Fibroblast of lung (primary cell): ENCODE measurements around the gene TSPAN18. TPM values are rescaled to one million over a fixed set of nuclear protein-coding genes. Genes with fewer than 3 reads are reported as not detected.

ENCODE experiments used
- DNase-seq, 2 donors: peaks; one replicate each; pipeline versions ENCODE4 v3.0.0 to v3.0.0-alpha.2; 2010; ENCODE audit warnings: low read depth in 2 of 2
- H2AFZ ChIP-seq: 2 replicates; pipeline ENCODE4 v1.5.1; 2012; ENCODE audit warnings: low read length, control low read depth, inconsistent platforms
- H3K27ac ChIP-seq: 2 replicates; pipeline ENCODE4 v1.5.1; 2011; ENCODE audit warnings: low read length, control low read depth; ENCODE audit not compliant: insufficient read depth
- H3K27me3 ChIP-seq: 2 replicates; pipeline ENCODE4 v1.5.1; 2011; ENCODE audit warnings: mild to moderate bottlenecking, low read length; ENCODE audit not compliant: control insufficient read depth, insufficient read depth
- H3K36me3 ChIP-seq: 2 replicates; pipeline ENCODE4 v1.5.1; 2011; ENCODE audit warnings: low read length; ENCODE audit not compliant: control insufficient read depth, insufficient read depth
- H3K4me1 ChIP-seq: 2 replicates; pipeline ENCODE4 v1.5.1; 2011; ENCODE audit warnings: low read length; ENCODE audit not compliant: control insufficient read depth, insufficient read depth; ENCODE audit errors: extremely low read depth
- H3K4me2 ChIP-seq: 2 replicates; pipeline ENCODE4 v1.5.1; 2011; ENCODE audit warnings: low read length, control low read depth; ENCODE audit not compliant: insufficient read depth; ENCODE audit errors: extremely low read depth
- H3K4me3 ChIP-seq, 4 experiments: fragments of 200-600 bp in 1 of 4; sonication (generic) in 1 of 4; replicated peaks in 1 of 4; 2 replicates each; pipeline ENCODE4 v1.5.1; 2011 to 2016; ENCODE audit warnings: low read length in 4 of 4, low read depth in 3 of 4, mild to moderate bottlenecking in 3 of 4, control low read depth in 2 of 4, inconsistent platforms in 1 of 4, mixed read lengths in 1 of 4; ENCODE audit not compliant: insufficient read depth in 1 of 4; ENCODE audit errors: control extremely low read depth in 1 of 4
- H3K79me2 ChIP-seq: 2 replicates; pipeline ENCODE4 v1.5.1; 2012; ENCODE audit warnings: mild to moderate bottlenecking, low read length, inconsistent platforms; ENCODE audit not compliant: control insufficient read depth, insufficient read depth
- H3K9ac ChIP-seq: 2 replicates; pipeline ENCODE4 v1.5.1; 2011; ENCODE audit warnings: mild to moderate bottlenecking, low read length, control low read depth; ENCODE audit not compliant: insufficient read depth
- H3K9me3 ChIP-seq: 2 replicates; pipeline ENCODE4 v1.5.1; 2012; ENCODE audit warnings: low read depth, low read length; ENCODE audit not compliant: control insufficient read depth, insufficient read depth
- H4K20me1 ChIP-seq: 2 replicates; pipeline ENCODE4 v1.5.1; 2011; ENCODE audit warnings: low read length; ENCODE audit not compliant: control insufficient read depth, insufficient read depth; ENCODE audit errors: extremely low read depth
- EZH2 ChIP-seq: IDR thresholded peaks from 2 replicates; pipeline ENCODE4 v1.5.1; 2012; ENCODE audit warnings: low read length, control low read depth, mild to moderate bottlenecking; ENCODE audit errors: missing control alignments
- polyA plus RNA-seq, 2 donors: library from polyadenylated mRNA; depleted of rRNA in 1 of 2; stranded (reverse) in 1 of 2; unstranded in 1 of 2; fragments of >200 nt; gene quantifications; 2 replicates each; pipeline ENCODE4 v1.2.1, GENCODE V29; 2011 to 2012; ENCODE audit warnings: missing spikeins in 1 of 2
- total RNA-seq: library from RNA; depleted of rRNA; stranded (reverse); fragments of >200 nt; gene quantifications from 2 replicates; pipeline ENCODE4 v1.2.1, GENCODE V29; 2014
- TF ChIP-seq, protein P1 (sequence below), 2 donors: IDR thresholded peaks in 1 of 2; conservative IDR thresholded peaks in 1 of 2; 1 replicate in 1 of 2; 2 replicates in 1 of 2; pipeline ENCODE4 v1.5.1; 2011 to 2012; ENCODE audit warnings: low read length in 2 of 2, control low read depth in 1 of 2, inconsistent platforms in 1 of 2, low read depth in 1 of 2, mild to moderate bottlenecking in 1 of 2

Gene TSPAN18
- total and polyA plus RNA-seq, 2 donors (not counting 1 experiment from before 2014, with no cell fraction given) = 0.15 TPM; not detected in 1

DNA sequence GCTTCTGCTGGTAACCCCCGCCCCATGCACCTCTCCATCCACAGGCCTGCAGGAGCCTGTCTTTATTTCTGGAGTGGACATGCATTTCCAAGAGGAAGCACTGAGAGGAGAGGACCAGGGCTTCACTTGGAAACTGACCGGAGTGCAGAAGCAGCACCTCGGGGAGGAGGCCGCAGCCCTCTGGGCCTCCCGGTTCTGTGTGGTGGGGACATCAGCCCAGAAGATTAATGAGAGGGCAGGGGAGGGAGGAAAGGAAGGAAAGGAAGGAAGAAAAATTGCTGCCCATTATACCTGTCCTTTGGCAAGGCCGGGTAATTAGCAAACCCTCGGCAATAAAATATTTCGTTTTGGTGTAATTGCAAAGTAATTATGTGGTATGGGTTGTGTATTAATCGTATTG lies 126.9 kb downstream of the TSPAN18 start:
- Histone ChIP-seq H3K9me3 (no peaks in the 10 kb centered on the region), H3K27me3 (no peaks in the 10 kb centered on the region), H3K4me2 (no peak overlapping the region), H3K36me3 (no peaks in the 10 kb centered on the region), H4K20me1 (no peaks in the 10 kb centered on the region), H3K4me1 (peaks cover 7% of the 10 kb centered on the region), H3K4me3 (no peak overlapping the region), H3K27ac (no peak overlapping the region), H3K79me2 (no peaks in the 10 kb centered on the region), H3K9ac (no peak overlapping the region), H2AFZ (no peak overlapping the region)
- no peak for DNase-seq
- no peak for TF ChIP-seq EZH2
- TF ChIP-seq, protein P1, sequence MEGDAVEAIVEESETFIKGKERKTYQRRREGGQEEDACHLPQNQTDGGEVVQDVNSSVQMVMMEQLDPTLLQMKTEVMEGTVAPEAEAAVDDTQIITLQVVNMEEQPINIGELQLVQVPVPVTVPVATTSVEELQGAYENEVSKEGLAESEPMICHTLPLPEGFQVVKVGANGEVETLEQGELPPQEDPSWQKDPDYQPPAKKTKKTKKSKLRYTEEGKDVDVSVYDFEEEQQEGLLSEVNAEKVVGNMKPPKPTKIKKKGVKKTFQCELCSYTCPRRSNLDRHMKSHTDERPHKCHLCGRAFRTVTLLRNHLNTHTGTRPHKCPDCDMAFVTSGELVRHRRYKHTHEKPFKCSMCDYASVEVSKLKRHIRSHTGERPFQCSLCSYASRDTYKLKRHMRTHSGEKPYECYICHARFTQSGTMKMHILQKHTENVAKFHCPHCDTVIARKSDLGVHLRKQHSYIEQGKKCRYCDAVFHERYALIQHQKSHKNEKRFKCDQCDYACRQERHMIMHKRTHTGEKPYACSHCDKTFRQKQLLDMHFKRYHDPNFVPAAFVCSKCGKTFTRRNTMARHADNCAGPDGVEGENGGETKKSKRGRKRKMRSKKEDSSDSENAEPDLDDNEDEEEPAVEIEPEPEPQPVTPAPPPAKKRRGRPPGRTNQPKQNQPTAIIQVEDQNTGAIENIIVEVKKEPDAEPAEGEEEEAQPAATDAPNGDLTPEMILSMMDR (conservative IDR thresholded peaks at IDR 0.05 in 1 of 2, IDR thresholded peaks at IDR 0.05 in 1 of 2; ENCODE audit: low read depth in 1 of 2, low read length in 2 of 2) = no peak

DNA sequence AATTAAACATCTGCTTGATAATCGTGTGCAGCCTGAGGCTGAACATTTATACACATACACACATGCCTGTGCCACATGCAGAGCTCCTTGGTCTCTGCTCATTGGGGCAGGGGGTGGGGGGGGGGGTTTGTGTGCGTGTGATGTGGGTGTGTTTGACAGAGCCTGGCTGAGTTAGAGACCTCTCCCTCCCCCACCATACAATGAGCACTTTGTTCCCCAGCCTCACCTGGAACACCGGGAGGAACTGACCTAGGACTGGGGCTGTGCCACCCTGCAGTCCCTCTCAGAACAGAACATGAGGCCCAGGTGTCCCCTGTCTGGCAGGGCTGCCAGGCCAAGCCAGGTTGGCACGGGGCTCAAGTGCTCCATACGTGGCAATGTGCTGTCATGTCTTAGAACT lies 127.3 kb downstream of the TSPAN18 start:
- H3K27ac ChIP-seq = no peak overlapping the region
- no peaks in the 10 kb centered on the region for H4K20me1 ChIP-seq
- H3K9me3 ChIP-seq = no peaks in the 10 kb centered on the region
- H3K79me2 ChIP-seq = no peaks in the 10 kb centered on the region
- TF ChIP-seq, protein P1 (conservative IDR thresholded peaks at IDR 0.05 in 1 of 2, IDR thresholded peaks at IDR 0.05 in 1 of 2; ENCODE audit: low read depth in 1 of 2, low read length in 2 of 2) = no peak
- TF ChIP-seq EZH2 = no peak
- no peak overlapping the region for H3K4me2 ChIP-seq
- H3K9ac ChIP-seq = no peak overlapping the region
- H3K4me3 ChIP-seq = no peak overlapping the region
- no peaks in the 10 kb centered on the region for H3K36me3 ChIP-seq
- H3K4me1 ChIP-seq = peaks cover 7% of the 10 kb centered on the region
- H2AFZ ChIP-seq = no peak overlapping the region
- H3K27me3 ChIP-seq = no peaks in the 10 kb centered on the region
- no peak for DNase-seq

DNA sequence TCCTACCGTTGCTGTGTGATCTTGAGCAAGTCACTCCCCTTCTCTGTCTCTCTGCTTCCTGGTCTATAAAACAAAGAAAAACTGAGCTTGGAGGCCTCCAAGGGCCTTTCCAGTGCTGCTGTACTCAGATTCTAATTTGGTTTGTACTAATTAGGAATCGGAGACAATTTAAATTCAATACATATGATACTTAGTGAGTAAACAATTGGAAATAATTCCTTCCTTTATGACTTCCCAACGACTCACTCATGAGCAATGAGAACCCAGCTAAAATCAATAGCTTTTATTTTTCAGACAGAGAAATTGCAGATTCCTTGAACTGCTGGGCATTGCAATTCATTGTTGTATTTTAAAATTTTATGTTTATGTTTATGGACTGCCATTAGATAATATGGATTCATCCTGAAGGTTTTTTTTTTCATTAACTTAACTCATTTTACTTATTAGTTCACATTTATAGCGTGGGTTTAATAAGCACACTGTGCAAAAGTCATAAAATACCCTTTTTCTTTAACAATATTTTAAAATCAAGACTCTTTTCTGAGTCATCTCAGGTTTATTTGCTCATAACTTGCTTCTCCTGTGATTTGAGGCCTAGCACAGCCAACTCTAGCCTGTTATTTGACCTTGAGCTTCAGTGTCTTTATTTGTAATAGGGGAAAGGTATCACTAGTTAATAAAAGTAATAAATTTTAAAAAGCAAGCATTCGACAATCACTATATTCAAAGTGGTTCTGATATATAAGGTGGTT lies 128.2 kb downstream of the TSPAN18 start:
- Histone ChIP-seq H3K9ac (no peak overlapping the region), H3K9me3 (no peaks in the 10 kb centered on the region), H3K4me2 (no peak overlapping the region), H3K79me2 (no peaks in the 10 kb centered on the region), H3K27me3 (peaks cover 6% of the 10 kb centered on the region), H2AFZ (no peak overlapping the region), H3K27ac (no peak overlapping the region), H4K20me1 (no peaks in the 10 kb centered on the region), H3K4me3 (no peak overlapping the region), H3K4me1 (peaks cover 7% of the 10 kb centered on the region), H3K36me3 (no peaks in the 10 kb centered on the region)
- no peak for DNase-seq
- no peak for TF ChIP-seq EZH2
- TF ChIP-seq, protein P1 (conservative IDR thresholded peaks at IDR 0.05 in 1 of 2, IDR thresholded peaks at IDR 0.05 in 1 of 2; ENCODE audit: low read depth in 1 of 2, low read length in 2 of 2) = no peak
